HepG2 (cell line): ENCODE results near the gene APEX1. TPM values are rescaled to one million over a fixed set of nuclear protein-coding genes. Genes with fewer than 3 reads are reported as not detected.

Experiments used
- DZIP1 ChIP-seq: sonication (generic); formaldehyde crosslinking; IDR thresholded peaks from 2 replicates; pipeline ENCODE4 v1.5.0; 2020; ENCODE audit warnings: mild to moderate bottlenecking, missing genetic modification reagents
- SPEN ChIP-seq: sonication (generic); formaldehyde crosslinking; IDR thresholded peaks from 2 replicates; pipeline ENCODE4 v1.5.1; 2020; ENCODE audit warnings: low read depth, mild to moderate bottlenecking, missing genetic modification reagents
- ZFP90 ChIP-seq: sonication (generic); formaldehyde crosslinking; IDR thresholded peaks from 2 replicates; pipeline ENCODE4 v1.8.0; 2022; ENCODE audit warnings: missing genetic modification reagents, mild to moderate bottlenecking, inconsistent platforms, borderline replicate concordance
- ZNF264 ChIP-seq: sonication (generic); formaldehyde crosslinking; IDR thresholded peaks from 2 replicates; pipeline ENCODE4 v1.4.0; 2020; ENCODE audit warnings: missing genetic modification reagents
- polyA plus RNA-seq, 8 experiments: library from polyadenylated mRNA; depleted of rRNA in 3 of 8; stranded (reverse) in 7 of 8; unstranded in 1 of 8; fragments of >200 nt; fragmentation: Illumina TruSeq in 4 of 8; extraction: Trizol in 4 of 8; gene quantifications; 2 replicates each; pipeline versions ENCODE4 v1.2.1 to v1.2.3, GENCODE V29; 2011 to 2016; ENCODE audit warnings: low read depth in 4 of 8, missing spikeins in 1 of 8, mixed read lengths in 1 of 8; ENCODE audit not compliant: insufficient read depth in 1 of 8
- total RNA-seq, 5 experiments: library from RNA; depleted of rRNA; stranded (reverse); fragments of >200 nt; fragmentation: Illumina TruSeq; extraction: Trizol; gene quantifications; 2 replicates each; pipeline ENCODE4 v1.2.3, GENCODE V29; 2016; ENCODE audit warnings: low read depth in 1 of 5
- TF ChIP-seq, protein P1 (sequence below): sonication (generic); formaldehyde crosslinking; IDR thresholded peaks from 2 replicates; pipeline ENCODE4 v1.4.0; 2020; ENCODE audit warnings: missing genetic modification reagents
- TF ChIP-seq, protein P2 (sequence below): sonication (generic); formaldehyde crosslinking; IDR thresholded peaks from one replicate; pipeline ENCODE4 v1.5.1; 2020; ENCODE audit warnings: mild to moderate bottlenecking, missing genetic modification reagents; ENCODE audit errors: not compliant biosample characterization
- TF ChIP-seq, protein P3 (sequence below): sonication (generic); formaldehyde crosslinking; IDR thresholded peaks from 2 replicates; pipeline ENCODE4 v1.4.0; 2020; ENCODE audit warnings: mild to moderate bottlenecking, missing genetic modification reagents

Gene APEX1
- total and polyA plus RNA-seq, 2 of the 13 experiments (the other 11 are each of a cell fraction or from before 2014, with no cell fraction given) = 171 to 405 TPM

- TF ChIP-seq, protein P1, sequence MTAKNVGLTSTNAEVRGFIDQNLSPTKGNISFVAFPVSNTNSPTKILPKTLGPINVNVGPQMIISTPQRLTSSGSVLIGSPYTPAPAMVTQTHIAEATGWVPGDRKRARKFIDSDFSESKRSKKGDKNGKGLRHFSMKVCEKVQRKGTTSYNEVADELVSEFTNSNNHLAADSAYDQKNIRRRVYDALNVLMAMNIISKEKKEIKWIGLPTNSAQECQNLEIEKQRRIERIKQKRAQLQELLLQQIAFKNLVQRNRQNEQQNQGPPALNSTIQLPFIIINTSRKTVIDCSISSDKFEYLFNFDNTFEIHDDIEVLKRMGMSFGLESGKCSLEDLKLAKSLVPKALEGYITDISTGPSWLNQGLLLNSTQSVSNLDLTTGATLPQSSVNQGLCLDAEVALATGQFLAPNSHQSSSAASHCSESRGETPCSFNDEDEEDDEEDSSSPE (CRISPR knock-in tag) = peak; percentile 20; the same call in 1 of the 2 replicates
- TF ChIP-seq, protein P2, sequence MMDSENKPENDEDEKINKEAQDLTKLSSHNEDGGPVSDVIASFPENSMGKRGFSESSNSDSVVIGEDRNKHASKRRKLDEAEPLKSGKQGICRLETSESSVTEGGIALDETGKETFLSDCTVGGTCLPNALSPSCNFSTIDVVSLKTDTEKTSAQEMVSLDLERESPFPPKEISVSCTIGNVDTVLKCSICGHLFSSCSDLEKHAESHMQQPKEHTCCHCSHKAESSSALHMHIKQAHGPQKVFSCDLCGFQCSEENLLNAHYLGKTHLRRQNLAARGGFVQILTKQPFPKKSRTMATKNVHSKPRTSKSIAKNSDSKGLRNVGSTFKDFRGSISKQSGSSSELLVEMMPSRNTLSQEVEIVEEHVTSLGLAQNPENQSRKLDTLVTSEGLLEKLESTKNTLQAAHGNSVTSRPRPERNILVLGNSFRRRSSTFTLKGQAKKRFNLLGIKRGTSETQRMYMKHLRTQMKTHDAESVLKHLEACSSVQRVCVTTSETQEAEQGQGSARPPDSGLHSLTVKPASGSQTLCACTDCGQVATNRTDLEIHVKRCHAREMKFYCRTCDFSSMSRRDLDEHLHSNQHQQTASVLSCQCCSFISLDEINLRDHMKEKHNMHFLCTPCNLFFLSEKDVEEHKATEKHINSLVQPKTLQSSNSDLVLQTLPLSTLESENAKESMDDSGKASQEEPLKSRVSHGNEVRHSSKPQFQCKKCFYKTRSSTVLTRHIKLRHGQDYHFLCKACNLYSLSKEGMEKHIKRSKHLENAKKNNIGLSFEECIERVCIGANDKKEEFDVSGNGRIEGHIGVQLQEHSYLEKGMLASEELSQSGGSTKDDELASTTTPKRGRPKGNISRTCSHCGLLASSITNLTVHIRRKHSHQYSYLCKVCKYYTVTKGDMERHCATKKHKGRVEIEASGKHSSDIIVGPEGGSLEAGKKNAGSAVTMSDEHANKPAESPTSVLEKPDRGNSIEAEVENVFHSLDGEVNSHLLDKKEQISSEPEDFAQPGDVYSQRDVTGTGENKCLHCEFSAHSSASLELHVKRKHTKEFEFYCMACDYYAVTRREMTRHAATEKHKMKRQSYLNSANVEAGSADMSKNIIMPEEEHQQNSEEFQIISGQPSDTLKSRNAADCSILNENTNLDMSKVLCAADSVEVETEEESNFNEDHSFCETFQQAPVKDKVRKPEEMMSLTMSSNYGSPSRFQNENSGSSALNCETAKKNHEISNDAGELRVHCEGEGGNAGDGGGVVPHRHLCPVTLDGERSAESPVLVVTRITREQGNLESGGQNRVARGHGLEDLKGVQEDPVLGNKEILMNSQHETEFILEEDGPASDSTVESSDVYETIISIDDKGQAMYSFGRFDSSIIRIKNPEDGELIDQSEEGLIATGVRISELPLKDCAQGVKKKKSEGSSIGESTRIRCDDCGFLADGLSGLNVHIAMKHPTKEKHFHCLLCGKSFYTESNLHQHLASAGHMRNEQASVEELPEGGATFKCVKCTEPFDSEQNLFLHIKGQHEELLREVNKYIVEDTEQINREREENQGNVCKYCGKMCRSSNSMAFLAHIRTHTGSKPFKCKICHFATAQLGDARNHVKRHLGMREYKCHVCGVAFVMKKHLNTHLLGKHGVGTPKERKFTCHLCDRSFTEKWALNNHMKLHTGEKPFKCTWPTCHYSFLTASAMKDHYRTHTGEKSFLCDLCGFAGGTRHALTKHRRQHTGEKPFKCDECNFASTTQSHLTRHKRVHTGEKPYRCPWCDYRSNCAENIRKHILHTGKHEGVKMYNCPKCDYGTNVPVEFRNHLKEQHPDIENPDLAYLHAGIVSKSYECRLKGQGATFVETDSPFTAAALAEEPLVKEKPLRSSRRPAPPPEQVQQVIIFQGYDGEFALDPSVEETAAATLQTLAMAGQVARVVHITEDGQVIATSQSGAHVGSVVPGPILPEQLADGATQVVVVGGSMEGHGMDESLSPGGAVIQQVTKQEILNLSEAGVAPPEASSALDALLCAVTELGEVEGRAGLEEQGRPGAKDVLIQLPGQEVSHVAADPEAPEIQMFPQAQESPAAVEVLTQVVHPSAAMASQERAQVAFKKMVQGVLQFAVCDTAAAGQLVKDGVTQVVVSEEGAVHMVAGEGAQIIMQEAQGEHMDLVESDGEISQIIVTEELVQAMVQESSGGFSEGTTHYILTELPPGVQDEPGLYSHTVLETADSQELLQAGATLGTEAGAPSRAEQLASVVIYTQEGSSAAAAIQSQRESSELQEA (CRISPR knock-in tag) = no peak
- TF ChIP-seq SPEN (CRISPR knock-in tag) = peak; percentile 48
- peak; percentile 75; the same call in 1 of the 2 replicates for TF ChIP-seq ZNF264 (CRISPR knock-in tag)
- TF ChIP-seq, protein P3, sequence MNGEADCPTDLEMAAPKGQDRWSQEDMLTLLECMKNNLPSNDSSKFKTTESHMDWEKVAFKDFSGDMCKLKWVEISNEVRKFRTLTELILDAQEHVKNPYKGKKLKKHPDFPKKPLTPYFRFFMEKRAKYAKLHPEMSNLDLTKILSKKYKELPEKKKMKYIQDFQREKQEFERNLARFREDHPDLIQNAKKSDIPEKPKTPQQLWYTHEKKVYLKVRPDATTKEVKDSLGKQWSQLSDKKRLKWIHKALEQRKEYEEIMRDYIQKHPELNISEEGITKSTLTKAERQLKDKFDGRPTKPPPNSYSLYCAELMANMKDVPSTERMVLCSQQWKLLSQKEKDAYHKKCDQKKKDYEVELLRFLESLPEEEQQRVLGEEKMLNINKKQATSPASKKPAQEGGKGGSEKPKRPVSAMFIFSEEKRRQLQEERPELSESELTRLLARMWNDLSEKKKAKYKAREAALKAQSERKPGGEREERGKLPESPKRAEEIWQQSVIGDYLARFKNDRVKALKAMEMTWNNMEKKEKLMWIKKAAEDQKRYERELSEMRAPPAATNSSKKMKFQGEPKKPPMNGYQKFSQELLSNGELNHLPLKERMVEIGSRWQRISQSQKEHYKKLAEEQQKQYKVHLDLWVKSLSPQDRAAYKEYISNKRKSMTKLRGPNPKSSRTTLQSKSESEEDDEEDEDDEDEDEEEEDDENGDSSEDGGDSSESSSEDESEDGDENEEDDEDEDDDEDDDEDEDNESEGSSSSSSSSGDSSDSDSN = peak; percentile 80
- TF ChIP-seq DZIP1 (CRISPR knock-in tag) = 0 out of 2 replicates have a peak, but pooled peaks have one; percentile 46
- TF ChIP-seq ZFP90 (CRISPR knock-in tag) = peak; percentile 100
These were observed 25.0 kb upstream of the APEX1 start (continued) for GRCh38 chr14:20429801-20430669.
